ENCODE data around the gene EIF4E. TPM values are rescaled to one million over a fixed set of nuclear protein-coding genes. Genes with fewer than 3 reads are reported as not detected.

Gene EIF4E
- total RNA-seq, 4 donors from 2014 or later, result 35.7 to 67.5 (median 56.0) TPM

DNA sequence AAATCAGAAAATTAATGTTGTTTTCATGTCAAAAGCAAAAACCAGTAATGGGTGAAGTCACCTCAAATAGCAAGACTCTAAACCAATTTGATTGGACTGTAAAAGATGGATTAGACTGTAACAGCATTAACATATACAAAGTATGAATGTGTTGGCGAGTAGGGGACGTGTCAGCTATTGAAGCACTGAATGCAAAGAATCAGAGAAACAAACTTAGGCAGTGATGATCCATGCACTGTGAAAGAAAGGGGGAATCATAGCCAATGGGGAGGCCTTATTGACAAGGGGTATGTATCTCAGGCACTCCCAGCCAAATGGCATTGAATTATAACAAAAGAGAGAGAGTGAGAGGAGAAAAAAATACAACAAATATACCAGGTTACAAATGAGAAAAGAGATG lies 30.5 kb upstream of the EIF4E start:
- no peaks in the 10 kb centered on the region for H3K36me3 ChIP-seq
- in situ Hi-C loops (cut with MboI; ENCODE audit: low sequenced_read_pairs in 4 of 4) (no loop called here), intact Hi-C loops (cut with DNase I; ENCODE audit: low total_unique reads) (no loop called here)
- no peaks in the 10 kb centered on the region for H3K9me3 ChIP-seq
- no peak for ATAC-seq
- H3K27me3 ChIP-seq, result no peaks in the 10 kb centered on the region
- no peak for TF ChIP-seq POLR2A (IDR thresholded peaks at IDR 0.05)
- TF ChIP-seq, protein P1, sequence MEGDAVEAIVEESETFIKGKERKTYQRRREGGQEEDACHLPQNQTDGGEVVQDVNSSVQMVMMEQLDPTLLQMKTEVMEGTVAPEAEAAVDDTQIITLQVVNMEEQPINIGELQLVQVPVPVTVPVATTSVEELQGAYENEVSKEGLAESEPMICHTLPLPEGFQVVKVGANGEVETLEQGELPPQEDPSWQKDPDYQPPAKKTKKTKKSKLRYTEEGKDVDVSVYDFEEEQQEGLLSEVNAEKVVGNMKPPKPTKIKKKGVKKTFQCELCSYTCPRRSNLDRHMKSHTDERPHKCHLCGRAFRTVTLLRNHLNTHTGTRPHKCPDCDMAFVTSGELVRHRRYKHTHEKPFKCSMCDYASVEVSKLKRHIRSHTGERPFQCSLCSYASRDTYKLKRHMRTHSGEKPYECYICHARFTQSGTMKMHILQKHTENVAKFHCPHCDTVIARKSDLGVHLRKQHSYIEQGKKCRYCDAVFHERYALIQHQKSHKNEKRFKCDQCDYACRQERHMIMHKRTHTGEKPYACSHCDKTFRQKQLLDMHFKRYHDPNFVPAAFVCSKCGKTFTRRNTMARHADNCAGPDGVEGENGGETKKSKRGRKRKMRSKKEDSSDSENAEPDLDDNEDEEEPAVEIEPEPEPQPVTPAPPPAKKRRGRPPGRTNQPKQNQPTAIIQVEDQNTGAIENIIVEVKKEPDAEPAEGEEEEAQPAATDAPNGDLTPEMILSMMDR (IDR thresholded peaks at IDR 0.05 in 4 of 5, conservative IDR thresholded peaks at IDR 0.05 in 1 of 5), result no peak
- DNase-seq, result no peak
- H3K4me1 ChIP-seq, result no peaks in the 10 kb centered on the region
- no peak overlapping the region for H3K27ac ChIP-seq
- H3K4me3 ChIP-seq, result no peak overlapping the region

DNA sequence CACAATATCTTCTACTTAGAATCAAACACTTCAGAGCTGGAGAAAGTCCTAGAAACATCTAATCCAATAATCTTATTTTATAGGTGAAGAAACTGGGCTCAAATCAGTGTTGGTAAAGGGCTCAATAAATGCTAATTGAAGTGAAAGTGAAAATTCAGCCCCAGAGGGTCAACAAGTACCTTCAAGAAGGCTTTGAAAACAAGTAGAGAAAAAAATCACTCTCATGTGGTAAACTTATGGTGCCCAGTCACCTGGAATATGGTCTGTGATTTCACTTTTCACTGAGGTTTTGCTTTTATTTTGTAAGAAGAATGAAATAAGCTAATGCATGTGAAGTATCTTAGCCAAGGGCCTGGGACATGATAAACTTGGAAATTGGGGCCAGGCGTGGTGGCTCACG lies 29.1 kb upstream of the EIF4E start:
- no peak for TF ChIP-seq POLR2A (IDR thresholded peaks at IDR 0.05)
- TF ChIP-seq, protein P1 (IDR thresholded peaks at IDR 0.05 in 4 of 5, conservative IDR thresholded peaks at IDR 0.05 in 1 of 5), result no peak
- Histone ChIP-seq H3K4me3 (no peak overlapping the region), H3K27ac (no peak overlapping the region), H3K27me3 (no peaks in the 10 kb centered on the region), H3K9me3 (no peaks in the 10 kb centered on the region), H3K36me3 (no peaks in the 10 kb centered on the region), H3K4me1 (no peaks in the 10 kb centered on the region)
- in situ Hi-C loops (cut with MboI; ENCODE audit: low sequenced_read_pairs in 4 of 4), result no loop called here
- intact Hi-C loops (cut with DNase I; ENCODE audit: low total_unique reads), result no loop called here
- no peak for ATAC-seq
- no peak for DNase-seq

DNA sequence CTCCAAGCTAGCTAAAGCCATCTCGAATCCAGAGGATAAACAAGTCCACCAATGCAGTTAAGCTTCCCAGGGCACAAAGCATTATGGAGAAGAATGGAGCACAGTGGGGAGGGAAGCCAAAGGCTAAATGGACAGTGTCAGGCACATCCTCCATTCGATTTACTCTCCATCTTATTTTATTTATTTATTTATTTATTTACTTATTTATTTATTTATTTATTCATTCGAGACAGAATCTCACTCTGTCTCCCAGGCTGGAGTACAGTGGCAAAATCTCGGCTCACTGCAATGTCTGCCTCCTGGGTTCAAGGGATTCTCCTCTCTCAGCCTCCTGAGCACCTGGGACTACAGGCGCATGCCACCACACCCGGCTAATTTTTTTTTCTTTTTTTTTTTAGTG lies 26.3 kb upstream of the EIF4E start:
- Histone ChIP-seq H3K27me3 (no peaks in the 10 kb centered on the region), H3K4me3 (no peak overlapping the region), H3K36me3 (no peaks in the 10 kb centered on the region), H3K27ac (no peak overlapping the region), H3K4me1 (no peaks in the 10 kb centered on the region), H3K9me3 (no peaks in the 10 kb centered on the region)
- in situ Hi-C loops (cut with MboI; ENCODE audit: low sequenced_read_pairs in 4 of 4), result no loop called here
- DNase-seq, result no peak
- ATAC-seq, result no peak
- intact Hi-C loops (cut with DNase I; ENCODE audit: low total_unique reads), result no loop called here
- TF ChIP-seq POLR2A (IDR thresholded peaks at IDR 0.05), result no peak
- TF ChIP-seq, protein P1 (IDR thresholded peaks at IDR 0.05 in 4 of 5, conservative IDR thresholded peaks at IDR 0.05 in 1 of 5), result no peak

DNA sequence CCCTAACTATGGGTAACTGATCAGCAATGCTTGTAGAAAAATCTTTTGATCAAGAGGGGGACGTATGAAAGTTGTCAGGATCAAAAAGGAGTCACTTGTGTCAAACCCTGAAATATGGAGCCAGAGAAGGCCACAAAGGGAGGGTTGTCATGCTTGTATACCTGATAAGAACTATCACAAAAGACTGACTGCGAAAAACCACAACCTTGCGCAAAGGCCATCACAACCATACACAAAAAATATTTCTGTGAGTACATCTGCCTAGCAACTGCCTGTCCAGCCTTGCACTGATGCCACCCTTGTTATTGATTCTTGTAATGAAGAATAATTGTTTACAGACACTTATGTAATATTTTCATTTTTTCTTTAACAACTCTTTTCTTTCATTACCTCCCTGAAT lies 22.8 kb upstream of the EIF4E start:
- DNase-seq (no peak), ATAC-seq (no peak)
- H3K27me3 ChIP-seq, result no peaks in the 10 kb centered on the region
- no peak for TF ChIP-seq POLR2A (IDR thresholded peaks at IDR 0.05)
- TF ChIP-seq, protein P1 (IDR thresholded peaks at IDR 0.05 in 4 of 5, conservative IDR thresholded peaks at IDR 0.05 in 1 of 5), result no peak
- intact Hi-C loops (cut with DNase I; ENCODE audit: low total_unique reads) (no loop called here), in situ Hi-C loops (cut with MboI; ENCODE audit: low sequenced_read_pairs in 4 of 4) (no loop called here)
- H3K36me3 ChIP-seq, result no peaks in the 10 kb centered on the region
- no peak overlapping the region for H3K27ac ChIP-seq
- H3K4me3 ChIP-seq, result no peak overlapping the region
- H3K9me3 ChIP-seq, result no peaks in the 10 kb centered on the region
- H3K4me1 ChIP-seq, result no peaks in the 10 kb centered on the region

DNA sequence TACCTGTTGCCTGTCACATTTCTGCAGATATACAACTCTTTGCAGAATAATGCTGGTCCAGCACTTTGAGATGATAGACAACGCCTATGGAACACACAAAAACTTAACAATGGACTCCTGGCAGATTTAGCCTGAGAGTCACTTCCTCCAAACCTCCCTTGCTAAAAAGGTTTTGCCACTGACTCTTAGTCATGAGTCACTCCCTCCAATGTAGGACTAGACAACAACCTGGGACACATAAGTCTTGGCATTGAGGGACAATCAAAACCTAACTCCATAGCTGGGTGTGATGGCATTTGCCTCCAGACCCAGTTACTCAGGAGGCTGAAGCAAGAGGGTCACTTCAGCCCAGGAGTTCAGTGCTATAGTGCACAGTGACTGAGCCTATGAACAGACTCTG lies 22.0 kb upstream of the EIF4E start:
- H3K27ac ChIP-seq, result no peak overlapping the region
- H3K4me3 ChIP-seq, result no peak overlapping the region
- no peaks in the 10 kb centered on the region for H3K9me3 ChIP-seq
- no peak for ATAC-seq
- no peaks in the 10 kb centered on the region for H3K4me1 ChIP-seq
- no peaks in the 10 kb centered on the region for H3K27me3 ChIP-seq
- TF ChIP-seq, protein P1 (IDR thresholded peaks at IDR 0.05 in 4 of 5, conservative IDR thresholded peaks at IDR 0.05 in 1 of 5), result no peak
- TF ChIP-seq POLR2A (IDR thresholded peaks at IDR 0.05), result no peak
- H3K36me3 ChIP-seq, result no peaks in the 10 kb centered on the region
- in situ Hi-C loops (cut with MboI; ENCODE audit: low sequenced_read_pairs in 4 of 4), result no loop called here
- intact Hi-C loops (cut with DNase I; ENCODE audit: low total_unique reads), result no loop called here
- no peak for DNase-seq

Measured in gastrocnemius medialis (tissue), 4 donors.